ENCODE results near the gene SYT11.
A peak's percentile ranks its signal among the peaks of the same experiment; 100 is the strongest.
"Not testable (repeated sequence)": the region's sequence is repeated elsewhere in the genome, so short reads cannot be mapped to it uniquely, and the experiment has no call there.

Gene SYT11, protein sequence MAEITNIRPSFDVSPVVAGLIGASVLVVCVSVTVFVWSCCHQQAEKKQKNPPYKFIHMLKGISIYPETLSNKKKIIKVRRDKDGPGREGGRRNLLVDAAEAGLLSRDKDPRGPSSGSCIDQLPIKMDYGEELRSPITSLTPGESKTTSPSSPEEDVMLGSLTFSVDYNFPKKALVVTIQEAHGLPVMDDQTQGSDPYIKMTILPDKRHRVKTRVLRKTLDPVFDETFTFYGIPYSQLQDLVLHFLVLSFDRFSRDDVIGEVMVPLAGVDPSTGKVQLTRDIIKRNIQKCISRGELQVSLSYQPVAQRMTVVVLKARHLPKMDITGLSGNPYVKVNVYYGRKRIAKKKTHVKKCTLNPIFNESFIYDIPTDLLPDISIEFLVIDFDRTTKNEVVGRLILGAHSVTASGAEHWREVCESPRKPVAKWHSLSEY

GRCh38 chr1:155859234-155859829, at the start of gene SYT11:
Gene SYT11, plus strand, starts transcription at chr1:155859567. Its CDS starts 195 bp downstream, at chr1:155859762.
- peak; percentile 99 for DNase-seq

- DNase-seq = no peak
These were observed 46.5 kb upstream of the SYT11 start for GRCh38 chr1:155812878-155813277.

GRCh38 chr1:155813672-155814071, 45.7 kb upstream of the SYT11 start:
- DNase-seq = no peak

- no peak for DNase-seq
These were observed 43.0 kb upstream of the SYT11 start for GRCh38 chr1:155816351-155816750.

DNA sequence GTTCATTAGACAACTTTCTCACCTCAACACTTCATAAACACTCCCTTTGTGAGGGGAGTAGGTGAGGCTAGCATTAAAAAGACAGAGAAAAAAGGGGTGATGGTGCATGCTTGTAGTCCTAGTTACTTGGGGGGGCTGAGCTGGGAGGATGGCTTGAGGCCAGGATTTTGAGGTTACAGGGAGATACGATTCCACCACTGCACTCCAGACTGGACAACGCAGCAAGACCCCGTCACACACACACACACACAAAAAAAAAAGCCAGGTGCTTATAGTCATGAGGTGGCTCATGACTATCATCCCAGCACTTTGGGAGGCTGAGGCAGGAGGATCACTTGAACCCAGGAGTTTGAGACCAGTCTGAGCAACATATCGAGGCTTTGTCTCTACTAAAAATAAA, 31.9 kb upstream of the SYT11 start:
- no peak for DNase-seq

DNA sequence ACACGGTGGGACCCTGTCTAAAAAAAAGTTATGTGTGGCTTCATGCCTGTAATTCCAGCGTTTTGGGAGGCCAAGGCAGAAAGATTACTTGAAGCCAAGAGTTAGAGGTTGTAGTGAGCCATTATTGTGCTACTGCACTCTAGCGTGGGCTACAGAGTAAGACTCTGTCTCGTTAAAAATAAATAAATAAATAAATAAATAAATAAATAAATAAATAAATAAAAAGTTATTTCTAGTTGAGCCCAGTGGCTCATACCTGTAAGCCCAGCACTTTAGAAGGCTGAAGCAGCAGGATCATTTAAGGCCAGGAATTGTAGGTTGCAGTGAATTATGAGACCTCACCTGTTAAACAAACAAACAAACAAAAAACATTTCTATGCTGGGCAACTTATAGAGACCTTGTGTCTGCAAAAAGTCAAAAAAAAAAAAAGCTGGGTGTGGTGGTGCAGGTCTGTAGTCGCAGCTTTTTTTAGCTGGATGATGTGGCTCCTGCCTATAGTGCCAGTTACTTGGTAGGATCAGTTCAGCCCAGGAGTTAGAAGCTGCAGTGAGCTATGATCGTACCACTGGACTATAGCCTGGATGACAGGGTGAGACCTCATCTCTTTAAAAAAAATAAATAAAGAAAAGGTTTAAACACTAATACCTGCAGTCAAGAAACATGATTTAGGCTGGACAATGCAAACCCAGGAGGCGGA, 27.9 kb upstream of the SYT11 start:
- no peak for DNase-seq

DNA sequence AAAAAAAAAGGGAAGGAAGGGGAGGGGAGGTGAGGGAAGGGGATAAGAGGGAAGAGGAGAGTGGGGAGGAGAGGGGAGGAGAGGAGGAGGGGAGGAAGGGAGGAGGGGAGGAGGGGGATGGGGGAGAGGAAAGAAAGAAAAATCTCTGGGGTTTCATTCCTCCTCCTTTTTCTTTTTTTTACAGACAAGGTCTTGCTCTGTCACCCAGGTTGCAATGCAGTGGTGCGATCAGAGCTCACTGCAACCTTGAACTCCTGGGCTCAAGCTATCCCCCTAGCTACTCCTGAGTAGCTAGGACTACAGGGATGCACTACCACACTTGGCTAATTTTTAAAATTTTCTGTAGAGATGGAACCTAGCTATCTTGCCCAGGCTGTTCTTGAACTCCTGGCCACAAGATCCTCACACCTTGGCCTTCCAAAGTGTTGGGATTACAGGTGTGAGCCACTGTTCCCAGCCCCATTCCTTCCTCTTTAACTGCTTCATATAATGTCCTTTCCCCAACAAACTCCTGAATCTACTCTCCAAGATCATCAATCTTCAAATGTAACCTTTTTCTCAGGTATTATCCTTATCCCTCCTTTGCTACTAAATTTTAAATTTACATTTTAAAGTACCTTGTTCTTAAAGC, 25.6 kb upstream of the SYT11 start:
- DNase-seq = no peak

- no peak for DNase-seq
These were observed 25.0 kb upstream of the SYT11 start for GRCh38 chr1:155834296-155834926.

GRCh38 chr1:155834927-155835399, 24.4 kb upstream of the SYT11 start:
- not testable (repeated sequence) for DNase-seq

DNA sequence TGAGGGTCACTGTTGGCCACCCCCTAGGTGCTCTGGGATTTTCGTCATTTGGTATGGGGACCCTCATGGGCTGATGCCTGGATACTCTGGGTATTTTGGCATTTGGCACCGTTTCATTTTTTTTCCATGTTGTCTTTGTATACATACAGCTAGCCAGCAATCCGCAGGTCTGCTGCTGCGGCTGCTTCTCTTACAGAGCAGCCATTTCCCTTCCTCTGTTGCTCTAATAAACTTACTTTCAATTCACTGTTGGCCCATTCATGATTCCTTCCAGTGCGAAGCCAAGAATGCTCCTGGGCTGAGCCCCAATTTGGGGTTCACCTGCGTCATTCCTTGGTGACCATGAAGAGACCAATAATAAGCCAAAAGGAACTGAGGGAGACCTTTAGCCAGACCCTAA, 23.8 kb upstream of the SYT11 start:
- DNase-seq = no peak

DNA sequence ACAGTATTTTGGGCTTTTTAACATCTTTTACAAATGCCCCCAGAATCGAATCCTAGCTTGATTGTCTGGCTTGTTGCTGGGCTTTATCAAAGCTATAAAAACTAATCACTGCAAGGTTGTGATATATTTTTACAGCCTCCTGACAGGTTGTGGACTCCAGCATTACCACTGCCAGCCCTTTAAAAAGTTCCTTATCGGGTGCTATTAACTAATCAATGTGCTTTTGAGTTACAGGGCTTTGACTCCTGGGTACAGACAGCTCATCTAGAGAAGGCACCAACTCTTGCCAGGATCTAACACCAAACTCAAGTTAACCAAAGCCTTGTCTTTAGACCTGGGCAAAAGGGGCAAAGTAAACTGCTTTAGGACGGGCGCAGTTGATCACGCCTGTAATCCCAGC, 19.0 kb upstream of the SYT11 start:
- no peak for DNase-seq

DNA sequence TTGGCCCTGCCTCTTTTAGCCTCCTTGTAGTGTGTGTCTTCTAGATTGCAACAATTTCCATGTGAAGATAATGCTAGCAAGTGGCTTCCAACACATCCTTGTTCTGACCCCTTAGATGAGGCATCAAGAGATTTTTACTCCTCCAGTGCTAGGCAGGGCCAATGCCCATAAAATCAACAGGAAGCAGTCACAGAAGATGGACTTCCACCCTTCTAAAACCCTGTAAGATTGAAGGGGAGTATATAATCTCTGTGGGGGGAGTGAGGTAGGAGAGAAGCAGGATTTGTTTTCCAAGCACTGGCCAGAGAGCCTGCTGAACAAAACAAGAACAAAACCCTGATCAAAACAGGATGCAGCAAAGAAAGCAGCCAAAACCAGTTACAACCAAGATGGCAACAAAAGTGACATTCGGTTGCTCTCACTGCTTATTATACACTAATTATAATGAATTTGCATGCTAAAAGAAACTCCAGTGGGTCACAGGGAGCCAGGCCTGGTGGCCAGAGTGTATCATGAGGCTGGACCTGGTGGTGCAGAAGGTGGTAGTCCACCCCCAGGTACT, 14.4 kb upstream of the SYT11 start:
- no peak for DNase-seq

- no peak for DNase-seq
These were observed 11.4 kb upstream of the SYT11 start for GRCh38 chr1:155847823-155848529.

GRCh38 chr1:155850345-155850744, 9.0 kb upstream of the SYT11 start:
- DNase-seq = no peak

DNA sequence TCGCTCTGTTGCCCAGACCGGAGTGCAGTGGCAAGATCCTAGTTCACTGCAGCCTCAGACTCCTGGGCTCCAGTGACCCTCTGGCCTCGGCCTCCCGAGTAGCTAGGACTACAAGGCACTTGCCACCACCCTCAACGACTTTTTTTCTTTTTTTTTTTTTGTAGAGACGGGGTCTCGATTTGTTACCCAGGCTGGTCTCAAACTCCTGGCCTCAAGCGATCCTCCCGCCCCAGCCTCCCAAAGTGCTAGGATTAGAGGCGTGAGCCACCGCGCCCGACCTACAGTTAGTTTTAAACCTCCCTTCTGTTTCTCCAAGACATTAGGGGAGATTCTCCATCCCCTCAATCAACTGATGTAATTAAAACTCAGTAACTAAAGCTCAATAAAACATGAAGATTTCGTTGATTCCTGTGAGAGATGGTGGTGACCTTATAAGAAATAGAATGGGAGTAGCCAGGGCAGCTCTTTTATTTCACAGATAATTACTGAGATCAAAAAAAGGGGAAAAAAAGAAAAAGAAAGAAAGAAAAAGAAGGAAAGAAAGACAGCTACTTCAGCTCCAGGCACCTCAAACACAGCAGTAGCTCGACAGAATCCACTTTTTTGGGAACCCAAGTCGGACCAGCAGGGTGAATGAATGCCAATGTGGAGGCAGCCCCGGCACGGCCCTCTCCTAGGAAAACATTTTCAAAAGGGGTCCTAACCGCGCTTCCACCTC, 3.0 kb upstream of the SYT11 start:
- no peak for DNase-seq

GRCh38 chr1:155856975-155857930, 2.1 kb upstream of the SYT11 start, which contains the start of gene GON4L:
Gene GON4L, minus strand, starts transcription at chr1:155857214. Its CDS starts 3,434 bp downstream, at chr1:155853780.
- DNase-seq = peak; percentile 93

DNA sequence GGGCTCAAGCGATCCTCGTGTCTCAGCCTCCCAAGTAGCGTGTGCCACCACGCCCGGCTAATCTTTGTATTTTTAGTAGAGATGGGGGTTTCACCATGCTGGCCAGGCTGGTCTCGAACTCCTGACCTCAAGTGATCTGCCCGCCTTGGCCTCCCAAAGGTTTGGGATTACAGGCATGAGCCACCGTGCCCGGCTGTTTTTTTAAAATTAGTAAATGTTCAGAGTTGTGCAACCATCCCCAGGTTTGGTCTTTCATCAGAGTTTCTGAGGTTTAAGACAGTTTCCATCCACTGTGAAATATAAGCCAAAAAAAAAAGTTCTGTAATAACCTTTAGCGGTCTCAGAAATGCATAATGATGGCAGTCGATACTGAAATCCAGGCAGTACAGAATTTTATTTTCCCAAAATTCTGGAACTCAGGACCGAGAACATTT, 550 bp upstream of the SYT11 start:
- no peak for DNase-seq

GRCh38 chr1:155859881-155860871, 809 bp downstream of the SYT11 start:
- DNase-seq = peak; percentile 91

All from NCI-H1105 (cell line).